HG02981 (cell line): ENCODE measurements around the gene TCEAL6.
"Not testable (repeated sequence)": the region's sequence is repeated elsewhere in the genome, so short reads cannot be mapped to it uniquely, and the experiment has no call there.

Source experiments
- ATAC-seq: cut with Tn5 transposase; IDR thresholded peaks from one replicate; pipeline ENCODE4 v1.9.1; 2021; ENCODE audit warnings: mild to moderate bottlenecking, moderate library complexity; ENCODE audit not compliant: unreplicated experiment

TCEAL6 gene

GRCh38 chrX:102142274-102142673, at the start of gene TCEAL6:
TSS of gene TCEAL6 (minus strand) at chrX:102142481.
- not testable (repeated sequence) for ATAC-seq

GRCh38 chrX:102185967-102186720, 43.9 kb upstream of the TCEAL6 start:
- no peak for ATAC-seq

GRCh38 chrX:102155806-102156179, 13.5 kb upstream of the TCEAL6 start, which contains the start of gene BEX5:
TSS of gene BEX5 (minus strand) at chrX:102155977. CDS start at chrX:102154265, 1,712 bp downstream.
- ATAC-seq, result peak; percentile 98

GRCh38 chrX:102154900-102155805, 12.9 kb upstream of the TCEAL6 start:
- peak; percentile 33 for ATAC-seq

- ATAC-seq, result no peak
Measured at GRCh38 chrX:102154218-102154860, 12.1 kb upstream of the TCEAL6 start.

GRCh38 chrX:102141631-102142030, 650 bp downstream of the TCEAL6 start:
- not testable (repeated sequence) for ATAC-seq

GRCh38 chrX:102140876-102141275, 1.4 kb downstream of the TCEAL6 start:
- not testable (repeated sequence) for ATAC-seq

- ATAC-seq, result no peak
Measured at GRCh38 chrX:102138064-102138463, 4.2 kb downstream of the TCEAL6 start.

GRCh38 chrX:102129473-102129872, 12.8 kb downstream of the TCEAL6 start:
- no peak for ATAC-seq

- no peak for ATAC-seq
Measured at GRCh38 chrX:102126863-102127262, 15.4 kb downstream of the TCEAL6 start.

- not testable (repeated sequence) for ATAC-seq
Measured at GRCh38 chrX:102126080-102126818, 16.0 kb downstream of the TCEAL6 start.

- not testable (repeated sequence) for ATAC-seq
Measured at GRCh38 chrX:102125436-102125835, 16.8 kb downstream of the TCEAL6 start, which contains the start of gene TCEAL2. TSS of gene TCEAL2 (plus strand) at chrX:102125679. CDS start at chrX:102126831, 1,152 bp downstream.

GRCh38 chrX:102125014-102125413, 17.3 kb downstream of the TCEAL6 start:
- not testable (repeated sequence) for ATAC-seq

- ATAC-seq, result no peak
Measured at GRCh38 chrX:102115748-102116147, 26.5 kb downstream of the TCEAL6 start.

- no peak for ATAC-seq
Measured at GRCh38 chrX:102113367-102113766, 28.9 kb downstream of the TCEAL6 start.
